HG03520 (cell line): ENCODE data around the gene TMEM202.
"Not testable (repeated sequence)": the region's sequence is repeated elsewhere in the genome, so short reads cannot be mapped to it uniquely, and the experiment has no call there.

ENCODE experiments used
- ATAC-seq: cut with Tn5 transposase; IDR thresholded peaks from one replicate; pipeline ENCODE4 v1.9.1; 2021; ENCODE audit warnings: mild to moderate bottlenecking, moderate library complexity; ENCODE audit not compliant: unreplicated experiment

TMEM202 gene

GRCh38 chr15:72398648-72399047, 543 bp downstream of the TMEM202 start:
- ATAC-seq: no peak

GRCh38 chr15:72402726-72403125, 4.6 kb downstream of the TMEM202 start:
- ATAC-seq: no peak

- ATAC-seq: no peak
These were observed 6.3 kb downstream of the TMEM202 start for GRCh38 chr15:72404356-72404755.

GRCh38 chr15:72404841-72405240, 6.7 kb downstream of the TMEM202 start:
- no peak for ATAC-seq

- ATAC-seq: no peak
These were observed 8.8 kb downstream of the TMEM202 start for GRCh38 chr15:72406936-72407335.

- ATAC-seq: no peak
These were observed 13.0 kb downstream of the TMEM202 start for GRCh38 chr15:72411111-72411510.

- no peak for ATAC-seq
These were observed 13.4 kb downstream of the TMEM202 start for GRCh38 chr15:72411544-72411943.

- not testable (repeated sequence) for ATAC-seq
These were observed 15.2 kb downstream of the TMEM202 start for GRCh38 chr15:72413337-72413736.

- ATAC-seq: no peak
These were observed 17.2 kb downstream of the TMEM202 start for GRCh38 chr15:72415304-72415703.

GRCh38 chr15:72419768-72420167, 21.7 kb downstream of the TMEM202 start:
- not testable (repeated sequence) for ATAC-seq

- ATAC-seq: no peak
These were observed 22.5 kb downstream of the TMEM202 start for GRCh38 chr15:72420576-72420975.

GRCh38 chr15:72421484-72421883, 23.4 kb downstream of the TMEM202 start:
- no peak for ATAC-seq

- no peak for ATAC-seq
These were observed 25.2 kb downstream of the TMEM202 start for GRCh38 chr15:72423256-72423655.

GRCh38 chr15:72426753-72427152, 28.6 kb downstream of the TMEM202 start:
- ATAC-seq: no peak

- no peak for ATAC-seq
These were observed 39.7 kb downstream of the TMEM202 start for GRCh38 chr15:72437650-72438316.

GRCh38 chr15:72442848-72443247, 44.7 kb downstream of the TMEM202 start:
- not testable (repeated sequence) for ATAC-seq

GRCh38 chr15:72445426-72445825, 47.3 kb downstream of the TMEM202 start:
- ATAC-seq: no peak

- ATAC-seq: no peak
These were observed 52.7 kb downstream of the TMEM202 start for GRCh38 chr15:72450805-72451204.

- no peak for ATAC-seq
These were observed 53.1 kb downstream of the TMEM202 start for GRCh38 chr15:72451224-72451623.

GRCh38 chr15:72456684-72457083, 58.6 kb downstream of the TMEM202 start:
- no peak for ATAC-seq
